K562 (cell line): ENCODE data around the gene ZNF384. TPM values are rescaled to one million over a fixed set of nuclear protein-coding genes. Genes with fewer than 3 reads are reported as not detected.

Experiments
- ARID3B ChIP-seq: fragments of 250-450 bp; sonication (Bioruptor Pico); IDR thresholded peaks from 2 replicates; pipeline ENCODE4 v1.4.0; 2020; ENCODE audit warnings: borderline replicate concordance
- IRF2 ChIP-seq: sonication (generic); formaldehyde crosslinking; IDR thresholded peaks from 2 replicates; pipeline ENCODE4 v1.8.1; 2022; ENCODE audit warnings: mild to moderate bottlenecking, missing genetic modification reagents
- NR4A1 ChIP-seq, 2 experiments: fragments of 250-450 bp in 1 of 2; fragments of 450-650 bp in 1 of 2; sonication (Bioruptor Pico) in 1 of 2; IDR thresholded peaks; 2 replicates each; pipeline versions ENCODE4 v1.4.0 to v1.6.1; 2016 to 2020; ENCODE audit warnings: mild to moderate bottlenecking in 2 of 2, missing compliant biosample characterization in 1 of 2, missing genetic modification characterization in 1 of 2, moderate library complexity in 1 of 2
- PHTF2 ChIP-seq: fragments of 250-450 bp; sonication (Bioruptor Pico); IDR thresholded peaks from 2 replicates; pipeline ENCODE4 v1.5.0; 2021; ENCODE audit warnings: mild to moderate bottlenecking
- POU5F1 ChIP-seq: fragments of 150-350 bp; IDR thresholded peaks from 2 replicates; pipeline ENCODE4 v1.6.1; 2014; ENCODE audit warnings: borderline replicate concordance, low read length, low read depth, mild to moderate bottlenecking; ENCODE audit not compliant: partially characterized antibody
- RBFOX2 ChIP-seq: fragments of 200-400 bp; formaldehyde crosslinking; IDR thresholded peaks from 2 replicates; pipeline ENCODE4 v1.6.1; 2017; ENCODE audit warnings: low read depth, mild to moderate bottlenecking, low read length, moderate library complexity
- SNAPC5 ChIP-seq: fragments of 250-450 bp; sonication (Bioruptor Pico); IDR thresholded peaks from 2 replicates; pipeline ENCODE4 v1.8.0; 2021; ENCODE audit warnings: moderate library complexity, mild to moderate bottlenecking, inconsistent platforms
- TSHZ1 ChIP-seq: fragments of 250-450 bp; sonication (Bioruptor Pico); IDR thresholded peaks from 2 replicates; pipeline ENCODE4 v1.4.0; 2020; ENCODE audit warnings: mild to moderate bottlenecking, moderate library complexity
- XRCC5 ChIP-seq: fragments of 200-400 bp; formaldehyde crosslinking; IDR thresholded peaks from 2 replicates; pipeline ENCODE4 v1.6.1; 2017; ENCODE audit warnings: low read depth, mild to moderate bottlenecking, low read length
- ZNF318 ChIP-seq, 2 experiments: fragments of 450-650 bp; IDR thresholded peaks; 2 replicates each; pipeline ENCODE4 v1.6.1; 2016; ENCODE audit warnings: mild to moderate bottlenecking in 2 of 2, borderline replicate concordance in 1 of 2, low read depth in 1 of 2, moderate library complexity in 1 of 2
- ZNF551 ChIP-seq: fragments of 250-450 bp; sonication (Bioruptor Pico); IDR thresholded peaks from 2 replicates; pipeline ENCODE4 v1.5.0; 2021; ENCODE audit warnings: mild to moderate bottlenecking, moderate library complexity
- polyA plus RNA-seq, 8 experiments: library from polyadenylated mRNA; depleted of rRNA in 4 of 8; stranded (reverse) in 5 of 8; unstranded in 3 of 8; fragments of >200 nt; fragmentation: Nextera tagmentation in 2 of 8; fragmentation: Illumina TruSeq in 1 of 8; extraction: Ambion mirVana in 2 of 8; extraction: Trizol in 1 of 8; gene quantifications; 2 replicates each; pipeline versions ENCODE4 v1.2.1 to v1.2.3, GENCODE V29; 2011 to 2014; ENCODE audit warnings: inconsistent platforms in 1 of 8, missing spikeins in 1 of 8
- total RNA-seq, 7 experiments: library from RNA; depleted of rRNA in 6 of 7; stranded (reverse); fragments of >200 nt in 6 of 7; fragmentation: Illumina TruSeq in 2 of 7; extraction: Trizol in 2 of 7; gene quantifications; 2 replicates each; pipeline versions ENCODE4 v1.2.1 to v1.2.3, GENCODE V29; 2011 to 2021; ENCODE audit warnings: low replicate concordance in 1 of 7

The ZNF384 gene
- total and polyA plus RNA-seq, 9 of the 15 experiments (the other 6 are each of a cell fraction or from before 2014, with no cell fraction given) = 0.36 to 64.8 (median 21.3) TPM

- TF ChIP-seq TSHZ1 (CRISPR knock-in tag) (no peak), ARID3B (CRISPR knock-in tag) (no peak), NR4A1 (CRISPR knock-in tag; IDR thresholded peaks at IDR 0.05) (no peak), NR4A1 (tag; IDR thresholded peaks at IDR 0.05) (no peak), ZNF318 (IDR thresholded peaks at IDR 0.05; ENCODE audit: borderline replicate concordance in 1 of 2, low read depth in 1 of 2) (no peak), PHTF2 (no peak), XRCC5 (no peak), SNAPC5 (CRISPR knock-in tag) (no peak), IRF2 (CRISPR knock-in tag) (no peak), POU5F1 (peak; percentile 6), ZNF551 (CRISPR knock-in tag) (no peak), RBFOX2 (peak; percentile 88)
Observed at GRCh38 chr12:6723607-6724408, 34.6 kb upstream of the ZNF384 start, which contains the start of gene COPS7A (continued).
